ENCODE measurements around the gene IL21R. TPM values are rescaled to one million over a fixed set of nuclear protein-coding genes. Genes with fewer than 3 reads are reported as not detected.
A peak's percentile ranks its signal among the peaks of the same experiment; 100 is the strongest.
"Not testable (repeated sequence)": the region's sequence is repeated elsewhere in the genome, so short reads cannot be mapped to it uniquely, and the experiment has no call there.

Gene IL21R
- polyA plus RNA-seq, 1 donor: 0.30 TPM

GRCh38 chr16:27374804-27375425 is 27.1 kb upstream of the IL21R start:
- peak; percentile 69 for DNase-seq

DNA sequence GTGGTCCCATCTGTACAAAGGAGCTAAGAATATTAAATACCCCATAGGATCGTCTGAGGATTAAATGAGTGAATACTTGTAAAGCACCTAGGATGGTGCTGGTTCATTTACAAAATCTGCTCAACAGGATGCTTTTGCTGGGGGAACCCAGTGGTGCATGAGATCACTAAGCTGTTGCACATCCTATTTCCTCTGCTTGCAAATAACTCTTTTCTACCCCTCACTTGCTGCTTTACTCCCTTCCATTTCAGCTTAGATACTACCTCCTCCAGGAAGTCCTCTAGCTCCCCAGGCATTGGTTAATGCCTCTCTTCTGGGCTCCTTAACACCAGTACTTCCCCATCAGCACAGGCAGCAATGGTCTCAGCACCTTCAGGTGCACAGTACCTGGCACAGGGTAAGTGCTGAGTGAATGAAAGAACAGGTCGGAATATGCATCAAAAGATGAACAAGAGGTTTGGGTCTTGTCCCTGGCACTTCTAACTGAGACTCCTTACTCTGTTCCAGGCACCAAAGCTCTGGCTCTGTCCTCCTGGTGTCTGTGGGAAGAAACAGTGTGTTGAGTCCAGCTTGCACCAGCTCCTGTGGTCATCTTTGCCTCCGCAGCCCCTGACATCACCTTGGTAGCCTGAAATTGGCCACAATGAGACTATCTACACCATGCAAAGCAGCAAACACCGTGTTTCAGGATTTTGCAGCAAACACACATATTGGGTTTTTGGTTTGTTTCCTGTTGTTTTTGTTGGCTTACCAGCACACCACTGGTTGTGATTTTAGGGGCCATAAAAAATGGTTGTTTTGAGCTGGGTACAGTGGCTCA is 24.1 kb upstream of the IL21R start:
- no peak for DNase-seq

DNA sequence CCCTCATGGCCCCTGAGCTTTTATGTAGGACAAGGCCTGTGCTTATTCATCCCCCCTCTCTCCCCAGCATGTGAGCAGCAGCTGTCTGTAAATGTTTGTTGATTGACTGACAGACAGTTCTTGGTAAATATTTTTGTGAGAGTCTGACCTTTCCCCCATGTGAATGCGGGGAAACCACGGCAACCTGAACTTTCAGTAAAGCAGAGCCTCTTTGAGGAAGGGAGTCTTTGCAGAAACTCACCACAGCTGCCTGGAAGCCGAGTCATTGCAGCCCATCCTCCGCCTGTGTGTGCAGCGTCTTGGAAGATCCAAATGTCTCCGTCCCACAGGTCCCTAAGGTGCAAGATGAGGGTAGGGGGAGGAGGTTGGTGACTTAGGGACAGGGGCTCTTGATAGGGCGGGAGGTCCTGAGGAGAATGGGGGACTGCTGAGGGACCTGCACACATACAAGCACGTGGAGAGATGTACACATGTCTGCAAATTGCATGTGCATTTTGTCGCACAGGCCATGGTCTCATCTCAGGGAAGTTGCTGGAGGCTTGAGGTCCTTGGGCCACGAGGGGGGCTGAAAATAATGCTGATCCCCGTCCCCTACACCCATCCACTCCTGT is 23.0 kb upstream of the IL21R start:
- DNase-seq: no peak

DNA sequence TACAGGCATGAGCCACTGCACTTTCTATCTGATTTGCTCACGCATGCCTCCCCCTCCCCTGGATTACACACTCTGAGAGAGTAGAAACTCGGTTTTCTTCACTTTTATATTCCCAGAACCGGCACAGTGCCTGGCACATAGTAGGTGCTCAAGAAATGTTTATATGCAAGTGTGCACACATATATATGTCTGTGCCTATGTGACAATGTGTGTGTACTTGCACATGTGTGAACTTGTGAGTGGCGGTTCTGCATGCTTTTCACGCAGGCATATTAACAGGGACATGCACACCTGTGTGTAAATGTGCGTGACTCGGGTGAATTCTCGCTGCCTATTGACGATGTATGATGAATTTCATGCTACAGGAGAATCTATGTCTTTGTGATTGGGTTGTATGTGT is 22.1 kb upstream of the IL21R start:
- DNase-seq: no peak

DNA sequence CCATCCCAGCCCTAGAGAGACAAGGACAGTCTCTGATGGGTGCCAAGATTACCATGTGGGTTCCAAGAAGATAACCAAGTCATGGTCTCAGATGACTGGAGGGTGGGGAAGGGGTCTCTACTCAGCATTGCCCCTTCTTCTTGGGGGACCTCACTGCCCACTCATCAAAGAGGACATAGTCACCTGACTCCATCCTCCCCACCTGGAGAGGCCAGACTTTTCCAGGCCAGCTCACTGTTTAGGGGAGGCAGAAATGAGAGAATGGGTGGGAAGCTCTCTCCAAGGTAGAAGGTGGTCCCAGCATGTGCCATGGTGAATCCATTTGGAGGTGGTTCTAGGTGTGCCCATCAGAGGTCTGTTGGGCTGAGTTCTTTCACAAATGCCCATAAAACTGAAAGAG is 20.7 kb upstream of the IL21R start:
- DNase-seq: no peak

DNA sequence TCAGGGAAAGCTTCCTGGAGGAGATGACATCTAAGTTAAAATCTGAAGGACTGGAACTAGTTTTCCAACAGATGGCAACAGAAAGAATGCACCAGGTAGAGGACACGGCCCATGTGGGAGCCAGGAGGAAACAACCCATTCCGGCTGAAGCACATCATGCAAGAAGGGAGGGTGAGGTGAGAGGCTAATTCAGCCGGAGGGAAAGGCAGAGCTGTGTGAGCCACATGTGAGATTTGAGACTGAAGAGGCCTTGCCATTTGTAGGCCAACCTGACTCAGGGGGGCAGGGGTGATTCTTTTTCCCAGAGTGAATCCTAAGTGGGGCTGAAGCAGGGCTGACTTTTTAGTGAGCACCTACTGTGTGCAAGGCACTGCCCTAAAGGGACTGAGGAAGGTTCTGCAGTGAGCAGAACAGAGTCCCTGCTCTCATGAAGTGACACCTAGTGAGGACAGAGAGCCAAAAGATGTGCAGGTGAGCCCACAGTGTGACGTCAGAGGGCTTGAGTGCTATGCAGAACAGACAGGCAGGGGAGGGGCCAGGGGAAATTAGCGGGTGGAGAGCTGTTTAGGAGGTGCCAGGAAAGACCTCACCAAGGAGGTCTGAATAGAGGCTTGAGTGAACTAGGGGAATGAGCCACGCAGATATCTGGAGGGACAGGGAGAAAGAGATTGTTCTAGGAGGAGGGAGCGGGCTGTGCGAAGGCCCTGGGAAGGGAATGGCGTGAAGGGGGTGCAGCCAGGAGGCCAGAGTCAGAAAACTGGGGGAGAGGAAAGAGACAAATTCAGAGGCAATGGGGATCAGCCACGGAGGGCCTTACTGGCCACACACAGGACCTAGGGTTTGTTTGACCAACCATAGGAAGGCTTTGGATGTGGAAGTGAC is 19.8 kb upstream of the IL21R start:
- no peak for DNase-seq

GRCh38 chr16:27383556-27384243 is 18.3 kb upstream of the IL21R start:
- DNase-seq: no peak

DNA sequence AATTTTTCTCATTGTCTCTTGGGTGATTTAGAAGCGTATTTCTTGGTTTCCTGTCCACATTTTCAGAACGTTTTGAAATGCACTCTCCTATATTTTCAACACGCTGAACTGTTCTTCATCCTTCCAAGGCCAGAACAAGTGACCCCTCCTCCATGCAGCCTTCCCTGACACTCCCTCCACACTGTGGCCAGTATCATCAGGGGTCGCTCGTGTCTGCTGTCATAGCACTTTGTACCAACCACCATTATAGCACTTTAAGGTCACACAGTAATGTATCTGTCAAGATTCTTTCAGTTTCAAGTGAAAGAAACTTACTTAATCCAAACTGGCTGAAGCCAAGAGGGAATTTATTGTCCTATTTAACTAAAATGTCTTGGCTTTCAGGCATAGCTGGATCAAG is 17.5 kb upstream of the IL21R start:
- no peak for DNase-seq

- DNase-seq: no peak
These were observed 16.6 kb upstream of the IL21R start for GRCh38 chr16:27385398-27385797.

DNA sequence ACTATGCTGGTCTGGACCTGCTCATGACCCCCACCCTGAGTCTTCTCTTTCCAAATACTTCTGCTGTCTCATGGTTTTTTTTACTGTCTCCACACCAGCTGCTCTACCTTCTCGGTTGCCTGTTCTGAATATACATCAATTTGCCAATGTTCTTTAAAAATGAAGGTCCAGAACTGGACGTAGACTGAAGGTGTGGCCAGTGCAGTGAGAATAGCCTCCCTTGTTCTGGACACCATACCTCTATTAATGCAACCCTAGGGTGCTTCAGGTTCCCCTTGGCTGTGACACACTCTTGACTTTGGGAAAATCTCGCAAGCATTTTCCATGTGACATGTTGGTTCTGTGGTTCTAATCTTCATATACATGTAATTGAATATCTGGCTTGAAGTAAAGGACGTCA is 15.3 kb upstream of the IL21R start:
- DNase-seq: no peak

DNA sequence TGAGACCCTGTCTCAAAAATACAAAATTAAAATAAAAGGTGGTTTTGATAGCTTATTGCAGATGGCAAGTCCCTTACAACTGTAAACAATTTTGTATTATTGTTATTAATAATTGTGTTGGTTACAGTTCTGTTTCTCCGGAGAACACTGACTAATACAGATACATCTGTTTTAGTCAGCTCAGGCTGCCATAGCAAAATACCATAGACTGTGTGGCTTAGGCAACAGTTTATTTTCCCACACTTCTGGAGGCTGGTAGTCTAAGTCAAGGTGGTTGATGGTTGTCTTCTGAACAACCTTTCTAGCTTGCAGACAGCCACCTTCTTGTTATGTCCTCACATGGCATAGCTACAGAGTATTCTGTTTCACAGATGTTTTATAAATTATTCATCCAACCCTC is 14.2 kb upstream of the IL21R start:
- no peak for DNase-seq

DNA sequence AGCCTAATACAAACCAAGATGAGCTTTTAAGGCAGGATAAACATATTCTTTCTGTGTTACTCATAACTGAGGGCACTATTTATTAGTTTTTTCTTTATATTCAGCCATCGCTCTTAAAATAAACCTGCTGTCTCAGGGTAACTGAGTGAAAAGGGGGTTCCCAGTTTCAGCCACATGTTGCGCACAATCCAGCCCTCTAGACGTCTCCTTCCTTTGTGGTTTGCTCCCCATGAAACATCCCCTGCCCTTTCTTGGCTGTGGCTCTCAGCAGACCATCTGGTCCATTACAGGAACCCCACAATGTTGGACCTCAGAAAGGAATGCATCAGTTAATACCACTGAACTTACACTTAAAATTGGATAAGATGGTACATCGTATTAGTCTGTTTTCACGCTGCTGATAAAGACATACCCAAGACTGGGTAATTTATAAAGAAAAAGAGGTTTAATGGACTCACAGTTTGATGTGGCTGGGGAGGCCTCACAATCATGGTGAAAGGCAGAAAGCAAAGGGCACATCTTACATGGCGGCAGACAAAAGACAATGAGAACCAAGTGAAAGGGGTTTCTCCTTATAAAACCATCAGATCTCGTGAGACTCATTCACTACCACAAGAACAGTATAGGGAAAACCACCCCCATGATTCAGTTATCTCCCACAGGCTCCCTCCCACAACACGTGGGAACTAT is 12.6 kb upstream of the IL21R start:
- no peak for DNase-seq

GRCh38 chr16:27390151-27390550 is 11.8 kb upstream of the IL21R start:
- no peak for DNase-seq

DNA sequence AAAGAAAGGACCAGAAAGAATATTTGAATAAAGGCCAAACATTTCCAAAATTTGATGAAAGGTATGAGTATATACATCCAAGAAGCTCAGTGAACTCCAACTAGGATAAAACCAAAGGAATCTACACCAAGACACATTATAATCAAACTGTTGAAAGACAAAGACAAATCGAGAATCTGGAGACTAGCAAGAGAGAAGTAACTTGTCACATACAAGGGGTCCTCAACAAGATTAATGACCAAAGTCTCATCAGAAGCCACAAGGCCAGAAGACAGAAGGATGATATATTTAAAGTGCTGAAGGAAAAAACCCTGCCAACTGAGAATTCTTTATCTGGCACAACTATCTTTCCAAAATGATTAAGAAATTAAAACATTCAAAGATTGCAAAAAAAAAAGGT is 9.3 kb upstream of the IL21R start:
- no peak for DNase-seq

- no peak for DNase-seq
These were observed 7.5 kb upstream of the IL21R start for GRCh38 chr16:27394516-27394915.

GRCh38 chr16:27398341-27398893 is 3.6 kb upstream of the IL21R start:
- not testable (repeated sequence) for DNase-seq

- DNase-seq: no peak
These were observed 2.8 kb upstream of the IL21R start for GRCh38 chr16:27398894-27399853.

- DNase-seq: no peak
These were observed 2.0 kb upstream of the IL21R start for GRCh38 chr16:27399969-27400368.

DNA sequence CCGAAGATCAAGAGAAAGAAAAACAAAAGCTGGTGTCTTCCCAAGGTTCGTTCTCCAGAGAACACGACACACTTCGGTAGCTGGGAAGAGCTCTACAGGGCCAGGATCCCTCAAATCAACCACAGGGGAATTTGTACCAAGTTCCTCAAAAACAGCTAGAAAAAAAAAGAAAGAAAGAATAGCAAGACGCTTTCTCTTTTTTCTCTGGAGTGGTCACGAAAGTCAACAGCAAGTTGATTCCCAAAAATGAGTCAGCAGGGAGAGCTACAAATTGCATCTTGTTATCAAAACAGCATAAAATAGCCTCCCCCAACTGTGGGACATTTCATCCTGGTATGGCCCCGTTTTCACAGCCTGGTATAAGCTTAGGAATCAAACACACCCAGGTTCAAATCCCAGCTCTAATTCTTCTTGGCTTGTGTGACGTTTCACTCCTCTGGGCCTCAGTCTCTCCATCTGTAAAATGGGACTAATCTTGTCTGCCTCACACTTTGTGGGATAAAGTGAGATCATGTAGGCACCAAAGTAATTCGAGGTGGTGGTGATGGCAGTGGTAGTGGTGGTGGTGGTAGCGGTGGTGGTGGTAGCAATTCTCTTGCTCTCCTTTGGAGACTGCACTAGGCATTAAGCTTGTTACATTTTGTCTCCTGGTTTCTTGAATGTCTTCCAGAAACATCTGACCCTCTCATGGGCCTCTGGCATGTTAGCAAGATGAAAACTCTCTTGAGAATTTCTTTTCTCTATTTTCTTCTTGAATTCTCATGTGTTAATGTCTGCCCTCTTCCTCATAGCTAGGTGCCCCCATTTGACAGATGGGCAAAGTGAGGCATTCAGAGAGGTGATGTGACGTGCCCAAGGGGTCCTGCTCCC is 988 bp upstream of the IL21R start:
- no peak for DNase-seq

Data from left kidney (tissue), 2 donors.